HL-60 (cell line): Measurements from ENCODE around the gene CFAP251.

ENCODE experiments used
- DNase-seq, 2 experiments: peaks; one replicate each; pipeline ENCODE4 v3.0.0-alpha.2; 2010 to 2020; ENCODE audit warnings: low read depth in 1 of 2, low spot score in 1 of 2
- H3K27ac ChIP-seq: fragments of 250-450 bp; sonication (Bioruptor Pico); replicated peaks from 2 replicates; pipeline ENCODE4 v1.5.1; 2020; ENCODE audit warnings: mild to moderate bottlenecking, moderate library complexity
- H3K27me3 ChIP-seq: fragments of 250-450 bp; sonication (Bioruptor Pico); 2 replicates; pipeline ENCODE4 v1.5.1; 2021; ENCODE audit warnings: mild to moderate bottlenecking, moderate library complexity; ENCODE audit not compliant: insufficient read depth, poor library complexity, severe bottlenecking
- H3K4me3 ChIP-seq: replicated peaks from 2 replicates; pipeline ENCODE4 v1.5.1; 2011; ENCODE audit warnings: mild to moderate bottlenecking, control low read depth, low read length; ENCODE audit not compliant: insufficient read depth
- GABPA ChIP-seq: IDR thresholded peaks from 2 replicates; pipeline ENCODE4 v1.6.1; 2012; ENCODE audit warnings: low read depth
- POLR2AphosphoS5 ChIP-seq: IDR thresholded peaks from 2 replicates; pipeline ENCODE4 v1.6.1; 2012; ENCODE audit warnings: low read depth
- REST ChIP-seq: IDR thresholded peaks from 2 replicates; pipeline ENCODE4 v1.6.1; 2012; ENCODE audit warnings: low read depth; ENCODE audit not compliant: insufficient replicate concordance
- SPI1 ChIP-seq: IDR thresholded peaks from 2 replicates; pipeline ENCODE4 v1.6.1; 2012; ENCODE audit warnings: low read depth, mild to moderate bottlenecking, borderline replicate concordance
- TF ChIP-seq, protein P1 (sequence below): IDR thresholded peaks from one replicate; pipeline ENCODE4 v1.5.1; 2011; ENCODE audit warnings: low read length, control low read depth, inconsistent platforms; ENCODE audit not compliant: insufficient read depth

The CFAP251 gene

GRCh38 chr12:122024132-122024785 lies 105.9 kb downstream of the CFAP251 start:
- Histone ChIP-seq H3K27me3 (no peaks in the 10 kb centered on the region), H3K4me3 (no peak overlapping the region), H3K27ac (no peak overlapping the region)
- DNase-seq, result no peak
- no peak for TF ChIP-seq SPI1
- TF ChIP-seq REST, result no peak
- no peak for TF ChIP-seq POLR2AphosphoS5
- no peak for TF ChIP-seq GABPA
- TF ChIP-seq, protein P1, sequence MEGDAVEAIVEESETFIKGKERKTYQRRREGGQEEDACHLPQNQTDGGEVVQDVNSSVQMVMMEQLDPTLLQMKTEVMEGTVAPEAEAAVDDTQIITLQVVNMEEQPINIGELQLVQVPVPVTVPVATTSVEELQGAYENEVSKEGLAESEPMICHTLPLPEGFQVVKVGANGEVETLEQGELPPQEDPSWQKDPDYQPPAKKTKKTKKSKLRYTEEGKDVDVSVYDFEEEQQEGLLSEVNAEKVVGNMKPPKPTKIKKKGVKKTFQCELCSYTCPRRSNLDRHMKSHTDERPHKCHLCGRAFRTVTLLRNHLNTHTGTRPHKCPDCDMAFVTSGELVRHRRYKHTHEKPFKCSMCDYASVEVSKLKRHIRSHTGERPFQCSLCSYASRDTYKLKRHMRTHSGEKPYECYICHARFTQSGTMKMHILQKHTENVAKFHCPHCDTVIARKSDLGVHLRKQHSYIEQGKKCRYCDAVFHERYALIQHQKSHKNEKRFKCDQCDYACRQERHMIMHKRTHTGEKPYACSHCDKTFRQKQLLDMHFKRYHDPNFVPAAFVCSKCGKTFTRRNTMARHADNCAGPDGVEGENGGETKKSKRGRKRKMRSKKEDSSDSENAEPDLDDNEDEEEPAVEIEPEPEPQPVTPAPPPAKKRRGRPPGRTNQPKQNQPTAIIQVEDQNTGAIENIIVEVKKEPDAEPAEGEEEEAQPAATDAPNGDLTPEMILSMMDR, result no peak

- H3K27me3 ChIP-seq, result no peaks in the 10 kb centered on the region
- no peak for DNase-seq
- no peak for TF ChIP-seq POLR2AphosphoS5
- no peak for TF ChIP-seq SPI1
- no peak for TF ChIP-seq REST
- no peak for TF ChIP-seq GABPA
- TF ChIP-seq, protein P1, result no peak
- H3K4me3 ChIP-seq, result no peak overlapping the region
- H3K27ac ChIP-seq, result no peak overlapping the region
Observed at GRCh38 chr12:122026706-122027333, 108.4 kb downstream of the CFAP251 start.

DNA sequence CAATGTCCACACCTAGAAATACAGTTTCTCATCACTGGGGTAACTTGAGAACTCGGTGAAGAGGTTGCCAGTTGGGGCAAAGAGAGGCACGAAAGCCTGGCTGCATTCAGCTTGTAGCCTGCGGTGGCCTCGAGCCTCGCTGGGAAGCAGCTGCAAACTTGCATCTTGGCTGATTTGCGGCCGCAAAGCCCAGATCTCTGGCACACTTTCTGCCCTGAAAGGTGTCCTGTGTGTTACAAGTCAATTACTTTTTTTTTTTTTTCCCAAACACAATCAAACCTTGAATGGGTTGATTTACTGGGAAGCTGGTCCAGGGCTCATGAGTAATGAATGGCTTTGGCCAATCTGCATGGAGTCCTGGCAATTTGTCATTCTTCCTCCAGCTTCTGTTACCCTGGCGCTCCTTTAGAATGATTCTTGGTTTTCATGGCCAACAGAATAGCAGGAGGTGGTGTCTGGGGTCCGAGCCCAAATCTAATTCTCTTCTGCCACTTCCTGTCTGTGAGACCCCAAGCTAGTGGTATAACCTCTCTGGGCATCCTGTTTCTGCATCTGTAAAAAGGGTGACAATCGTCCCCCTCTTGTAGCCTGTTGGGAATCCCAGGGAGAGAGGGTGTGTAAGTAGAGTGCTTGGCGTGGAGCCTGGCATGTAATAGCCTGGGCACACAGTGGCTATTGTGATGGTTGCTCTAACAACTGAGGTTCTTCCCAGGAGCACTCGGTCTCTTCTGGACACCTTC lies 109.9 kb downstream of the CFAP251 start:
- Histone ChIP-seq H3K4me3 (no peak overlapping the region), H3K27ac (no peak overlapping the region), H3K27me3 (no peaks in the 10 kb centered on the region)
- no peak for DNase-seq
- TF ChIP-seq POLR2AphosphoS5, result no peak
- TF ChIP-seq, protein P1, result no peak
- no peak for TF ChIP-seq REST
- TF ChIP-seq GABPA, result no peak
